Measurements from ENCODE around the gene ATP2A1.
"Not testable (repeated sequence)": the region's sequence is repeated elsewhere in the genome, so short reads cannot be mapped to it uniquely, and the experiment has no call there.

ATP2A1 gene

GRCh38 chr16:28883221-28883996 is 5.1 kb downstream of the ATP2A1 start:
- DNase-seq: no peak

- DNase-seq: no peak
Measured at GRCh38 chr16:28884045-28884444, 5.8 kb downstream of the ATP2A1 start.

- no peak for DNase-seq
Measured at GRCh38 chr16:28886945-28887344, 8.7 kb downstream of the ATP2A1 start.

- not testable (repeated sequence) for DNase-seq
Measured at GRCh38 chr16:28890355-28890754, 12.1 kb downstream of the ATP2A1 start.

- DNase-seq: no peak
Measured at GRCh38 chr16:28891964-28892890, 13.9 kb downstream of the ATP2A1 start.

GRCh38 chr16:28893291-28893690 is 15.0 kb downstream of the ATP2A1 start:
- no peak for DNase-seq

- no peak for DNase-seq
Measured at GRCh38 chr16:28895609-28896008, 17.3 kb downstream of the ATP2A1 start.

GRCh38 chr16:28897826-28898225 is 19.5 kb downstream of the ATP2A1 start:
- no peak for DNase-seq

- no peak for DNase-seq
Measured at GRCh38 chr16:28898266-28898665, 20.0 kb downstream of the ATP2A1 start.

GRCh38 chr16:28898942-28899341 is 20.7 kb downstream of the ATP2A1 start:
- no peak for DNase-seq

GRCh38 chr16:28899882-28900590 is 21.7 kb downstream of the ATP2A1 start:
- no peak for DNase-seq

GRCh38 chr16:28900601-28901000 is 22.3 kb downstream of the ATP2A1 start:
- no peak for DNase-seq

GRCh38 chr16:28901862-28902261 is 23.6 kb downstream of the ATP2A1 start:
- DNase-seq: no peak

GRCh38 chr16:28902909-28903308 is 24.6 kb downstream of the ATP2A1 start:
- no peak for DNase-seq

GRCh38 chr16:28903344-28904042 is 25.2 kb downstream of the ATP2A1 start:
- DNase-seq: no peak

GRCh38 chr16:28904363-28904762 is 26.1 kb downstream of the ATP2A1 start:
- DNase-seq: no peak

GRCh38 chr16:28904828-28905227 is 26.5 kb downstream of the ATP2A1 start:
- DNase-seq: no peak

- DNase-seq: no peak
Measured at GRCh38 chr16:28905229-28905754, 27.0 kb downstream of the ATP2A1 start.

GRCh38 chr16:28905800-28906372 is 27.6 kb downstream of the ATP2A1 start:
- no peak for DNase-seq

- DNase-seq: no peak
Measured at GRCh38 chr16:28910086-28911031, 32.1 kb downstream of the ATP2A1 start.

GRCh38 chr16:28912558-28912957 is 34.3 kb downstream of the ATP2A1 start:
- DNase-seq: no peak

All from GOT3 (cell line).